ENCODE data around the gene ZNF92. TPM values are rescaled to one million over a fixed set of nuclear protein-coding genes. Genes with fewer than 3 reads are reported as not detected.
"Not testable (repeated sequence)": the region's sequence is repeated elsewhere in the genome, so short reads cannot be mapped to it uniquely, and the experiment has no call there.

Gene ZNF92
- 10 to 100 TPM in 1 of 6 donors, 1 to 10 TPM in 4, under 1 TPM in 1; 0.78 to 16.0 (median 5.4) TPM for total RNA-seq

GRCh38 chr7:65373608-65374351 is at the start of gene ZNF92:
Gene ZNF92 (plus strand): TSS chr7:65373855. CDS start chr7:65373998, 143 bp downstream.
- H3K36me3 ChIP-seq, result no peaks in the 10 kb centered on the region
- 0 to 2% methylated on average over 30 to 31 of the region's 44 CpGs for WGBS, 2 donors
- H3K9me3 ChIP-seq, result no peaks in the 10 kb centered on the region
- TF ChIP-seq POLR2AphosphoS5 (IDR thresholded peaks at IDR 0.05) (peak; percentile 86 to 97), EP300 (IDR thresholded peaks at IDR 0.05) (no peak), POLR2A (IDR thresholded peaks at IDR 0.05) (peak in 3 of 4 donors; percentile 87 to 99 (median 97))
- TF ChIP-seq, protein P1, sequence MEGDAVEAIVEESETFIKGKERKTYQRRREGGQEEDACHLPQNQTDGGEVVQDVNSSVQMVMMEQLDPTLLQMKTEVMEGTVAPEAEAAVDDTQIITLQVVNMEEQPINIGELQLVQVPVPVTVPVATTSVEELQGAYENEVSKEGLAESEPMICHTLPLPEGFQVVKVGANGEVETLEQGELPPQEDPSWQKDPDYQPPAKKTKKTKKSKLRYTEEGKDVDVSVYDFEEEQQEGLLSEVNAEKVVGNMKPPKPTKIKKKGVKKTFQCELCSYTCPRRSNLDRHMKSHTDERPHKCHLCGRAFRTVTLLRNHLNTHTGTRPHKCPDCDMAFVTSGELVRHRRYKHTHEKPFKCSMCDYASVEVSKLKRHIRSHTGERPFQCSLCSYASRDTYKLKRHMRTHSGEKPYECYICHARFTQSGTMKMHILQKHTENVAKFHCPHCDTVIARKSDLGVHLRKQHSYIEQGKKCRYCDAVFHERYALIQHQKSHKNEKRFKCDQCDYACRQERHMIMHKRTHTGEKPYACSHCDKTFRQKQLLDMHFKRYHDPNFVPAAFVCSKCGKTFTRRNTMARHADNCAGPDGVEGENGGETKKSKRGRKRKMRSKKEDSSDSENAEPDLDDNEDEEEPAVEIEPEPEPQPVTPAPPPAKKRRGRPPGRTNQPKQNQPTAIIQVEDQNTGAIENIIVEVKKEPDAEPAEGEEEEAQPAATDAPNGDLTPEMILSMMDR (IDR thresholded peaks at IDR 0.05), result no peak
- H3K4me1 ChIP-seq, result peaks cover 8 to 27% (median 17%) of the 10 kb centered on the region in 4 donors
- peak; percentile 90 to 98 for DNase-seq
- H3K27me3 ChIP-seq, result no peaks in the 10 kb centered on the region
- H3K27ac ChIP-seq, result peak within 1 kb of the TSS; percentile 78 to 92 (median 88)
- peak within 1 kb of the TSS; percentile 41 to 86 (median 78) for H3K4me3 ChIP-seq
- peak; percentile 99 for ATAC-seq (ENCODE audit: low FRiP score in 2 of 2)

- no peak for ATAC-seq (ENCODE audit: low FRiP score in 2 of 2)
- WGBS, 2 donors, result 91% methylated on average over 2 to 5 of the region's 5 CpGs
- TF ChIP-seq POLR2AphosphoS5 (IDR thresholded peaks at IDR 0.05) (no peak), POLR2A (IDR thresholded peaks at IDR 0.05) (no peak)
Observed at GRCh38 chr7:65325793-65326432, 47.7 kb upstream of the ZNF92 start.

DNA sequence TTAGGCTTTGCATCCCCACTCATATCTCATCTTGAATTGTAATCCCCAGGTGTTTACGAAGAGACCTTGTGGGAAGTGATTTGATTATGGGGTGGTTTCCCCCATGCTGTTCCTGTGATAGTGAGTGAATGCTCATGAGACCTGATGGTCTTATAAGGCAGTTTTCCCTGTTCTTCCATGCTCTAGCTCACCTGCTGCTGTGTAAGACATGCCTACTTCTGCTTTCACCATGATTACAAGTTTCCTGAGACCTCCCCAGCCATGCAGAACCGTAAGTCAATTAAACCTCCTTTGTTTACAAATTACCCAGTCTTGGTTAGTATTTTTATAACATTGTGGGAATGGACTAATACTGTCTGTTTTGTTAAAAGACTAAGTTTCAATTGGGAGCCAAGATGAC is 35.3 kb upstream of the ZNF92 start:
- H3K36me3 ChIP-seq, result no peaks in the 10 kb centered on the region
- H3K27ac ChIP-seq, result no peak overlapping the region
- no peaks in the 10 kb centered on the region for H3K27me3 ChIP-seq
- no peaks in the 10 kb centered on the region for H3K4me1 ChIP-seq
- no peak for ATAC-seq (ENCODE audit: low FRiP score in 2 of 2)
- WGBS, 2 donors, result 62 to 72% methylated on average over 2 of the region's 2 CpGs
- no peak for DNase-seq
- TF ChIP-seq POLR2AphosphoS5 (IDR thresholded peaks at IDR 0.05), result no peak
- TF ChIP-seq EP300 (IDR thresholded peaks at IDR 0.05), result no peak
- TF ChIP-seq POLR2A (IDR thresholded peaks at IDR 0.05), result no peak
- no peaks in the 10 kb centered on the region for H3K9me3 ChIP-seq
- no peak overlapping the region for H3K4me3 ChIP-seq

More at GRCh38 chr7:65325793-65326432, 47.7 kb upstream of the ZNF92 start:
- H3K27ac ChIP-seq, result no peak overlapping the region
- DNase-seq, result no peak
- no peaks in the 10 kb centered on the region for H3K36me3 ChIP-seq
- peaks cover 0 to 4% (median 0%) of the 10 kb centered on the region in 4 donors for H3K4me1 ChIP-seq
- H3K4me3 ChIP-seq, result no peak overlapping the region
- no peaks in the 10 kb centered on the region for H3K9me3 ChIP-seq
- no peaks in the 10 kb centered on the region for H3K27me3 ChIP-seq

DNA sequence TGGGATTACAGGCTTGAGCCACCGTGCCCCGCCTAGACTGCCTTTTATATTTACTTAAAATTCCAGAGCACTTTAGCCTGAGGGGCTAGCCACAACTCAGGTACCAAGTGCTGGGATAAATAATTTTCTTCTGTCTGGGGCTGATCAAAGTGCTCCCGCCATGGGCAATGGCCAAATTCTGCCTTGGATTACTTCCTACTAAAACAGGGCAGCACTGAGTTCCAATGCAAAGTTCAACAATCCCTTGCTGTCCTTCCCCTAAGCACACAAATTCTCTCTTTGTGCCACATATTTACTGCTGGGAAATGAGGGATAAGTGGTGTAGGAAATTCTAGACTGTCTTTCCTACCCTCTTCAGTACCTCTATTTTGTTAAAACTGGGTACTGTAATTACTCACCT is 34.4 kb upstream of the ZNF92 start:
- TF ChIP-seq POLR2A (IDR thresholded peaks at IDR 0.05) (no peak), EP300 (IDR thresholded peaks at IDR 0.05) (no peak), POLR2AphosphoS5 (IDR thresholded peaks at IDR 0.05) (no peak)
- TF ChIP-seq, protein P1 (IDR thresholded peaks at IDR 0.05), result no peak
- H3K27ac ChIP-seq, result no peak overlapping the region
- H3K27me3 ChIP-seq, result no peaks in the 10 kb centered on the region
- ATAC-seq (ENCODE audit: low FRiP score in 2 of 2), result no peak
- H3K9me3 ChIP-seq, result no peaks in the 10 kb centered on the region
- H3K36me3 ChIP-seq, result no peaks in the 10 kb centered on the region
- WGBS, 2 donors, result 79 to 93% methylated on average over 3 of the region's 3 CpGs
- DNase-seq, result no peak
- H3K4me3 ChIP-seq, result no peak overlapping the region
- no peaks in the 10 kb centered on the region for H3K4me1 ChIP-seq

GRCh38 chr7:65342723-65343629 is 30.7 kb upstream of the ZNF92 start:
- TF ChIP-seq, protein P1 (IDR thresholded peaks at IDR 0.05), result no peak
- no peak for TF ChIP-seq POLR2A (IDR thresholded peaks at IDR 0.05)

DNA sequence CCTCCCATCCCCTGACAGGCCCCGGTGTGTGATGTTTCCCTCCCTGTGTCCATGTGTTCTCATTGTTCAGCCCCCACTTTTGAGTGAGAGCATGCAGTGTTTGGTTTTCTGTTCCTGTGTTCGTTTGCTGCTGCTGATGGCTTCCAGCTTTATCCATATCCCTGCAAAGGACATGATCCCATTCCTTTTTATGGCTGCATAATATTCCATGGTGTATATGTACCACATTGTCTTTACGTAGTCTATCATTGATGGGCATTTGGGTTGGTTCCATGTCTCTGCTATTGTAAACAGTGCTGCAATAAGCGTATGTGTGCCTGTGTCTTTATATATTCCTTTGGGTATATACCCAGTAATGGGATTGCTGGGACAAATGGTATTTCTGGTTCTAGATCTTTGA is 29.1 kb upstream of the ZNF92 start:
- 95% methylated on average over 4 of the region's 4 CpGs for WGBS, 2 donors
- not testable (repeated sequence) for DNase-seq; H3K4me3 ChIP-seq; H3K9me3 ChIP-seq; ATAC-seq (ENCODE audit: low FRiP score in 2 of 2); H3K27me3 ChIP-seq; H3K4me1 ChIP-seq; H3K36me3 ChIP-seq; H3K27ac ChIP-seq

More at GRCh38 chr7:65342723-65343629, 30.7 kb upstream of the ZNF92 start:
- Histone ChIP-seq H3K27me3 (no peaks in the 10 kb centered on the region), H3K36me3 (no peaks in the 10 kb centered on the region), H3K4me3 (no peak overlapping the region), H3K4me1 (no peaks in the 10 kb centered on the region), H3K27ac (no peak overlapping the region), H3K9me3 (no peaks in the 10 kb centered on the region)
- ATAC-seq (ENCODE audit: low FRiP score in 2 of 2) (no peak), DNase-seq (no peak)
- WGBS, 2 donors, result 86 to 89% methylated on average over 4 of the region's 4 CpGs

All from upper lobe of left lung (tissue), 6 donors.